NCI-H187 (cell line): ENCODE results near the gene EFNB1.
"Not testable (repeated sequence)": the region's sequence is repeated elsewhere in the genome, so short reads cannot be mapped to it uniquely, and the experiment has no call there.

Experiments used
- DNase-seq, 2 experiments: peaks; one replicate each; lab custom pipeline; 2025; lab: John Stamatoyannopoulos, UW

The EFNB1 gene

GRCh38 chrX:68828740-68829581, at the start of gene EFNB1:
Gene EFNB1, plus strand, starts transcription at chrX:68829021. Its CDS starts 756 bp downstream, at chrX:68829777.
- peak; percentile 16 to 62 for DNase-seq

- DNase-seq, result not testable (repeated sequence)
These were observed 47.5 kb upstream of the EFNB1 start for GRCh38 chrX:68781295-68781694.

- no peak for DNase-seq
These were observed 44.0 kb upstream of the EFNB1 start for GRCh38 chrX:68784816-68785215.

GRCh38 chrX:68786581-68786980, 42.2 kb upstream of the EFNB1 start:
- not testable (repeated sequence) for DNase-seq

- no peak for DNase-seq
These were observed 38.9 kb upstream of the EFNB1 start for GRCh38 chrX:68789966-68790365.

GRCh38 chrX:68792083-68792482, 36.7 kb upstream of the EFNB1 start:
- no peak for DNase-seq

- no peak for DNase-seq
These were observed 34.4 kb upstream of the EFNB1 start for GRCh38 chrX:68794461-68794860.

GRCh38 chrX:68795741-68796140, 33.1 kb upstream of the EFNB1 start:
- no peak for DNase-seq

- not testable (repeated sequence) for DNase-seq
These were observed 30.4 kb upstream of the EFNB1 start for GRCh38 chrX:68798400-68798799.

GRCh38 chrX:68801737-68802290, 27.0 kb upstream of the EFNB1 start:
- DNase-seq, result no peak

- DNase-seq, result no peak
These were observed 21.0 kb upstream of the EFNB1 start for GRCh38 chrX:68807818-68808217.

- no peak for DNase-seq
These were observed 20.0 kb upstream of the EFNB1 start for GRCh38 chrX:68808686-68809357.

GRCh38 chrX:68820476-68821110, 8.2 kb upstream of the EFNB1 start:
- no peak for DNase-seq

GRCh38 chrX:68821616-68822015, 7.2 kb upstream of the EFNB1 start:
- DNase-seq, result no peak

GRCh38 chrX:68822641-68823410, 6.0 kb upstream of the EFNB1 start:
- DNase-seq, result no peak

- DNase-seq, result no peak
These were observed 5.2 kb upstream of the EFNB1 start for GRCh38 chrX:68823413-68824151.

GRCh38 chrX:68824152-68824433, 4.7 kb upstream of the EFNB1 start:
- no peak for DNase-seq

- DNase-seq, result no peak
These were observed 4.2 kb upstream of the EFNB1 start for GRCh38 chrX:68824565-68825125.

GRCh38 chrX:68826113-68826980, 2.5 kb upstream of the EFNB1 start:
- no peak for DNase-seq

GRCh38 chrX:68827256-68827655, 1.6 kb upstream of the EFNB1 start:
- no peak for DNase-seq
